HG02970 (cell line): ENCODE data around the gene SLC39A7.

Experiments used
- ATAC-seq: cut with Tn5 transposase; IDR thresholded peaks from one replicate; pipeline ENCODE4 v1.9.1; 2021; ENCODE audit warnings: mild to moderate bottlenecking, moderate library complexity, moderate number of reproducible peaks; ENCODE audit not compliant: unreplicated experiment, low FRiP score

SLC39A7 gene

GRCh38 chr6:33189164-33189563 is 11.5 kb upstream of the SLC39A7 start:
- no peak for ATAC-seq

GRCh38 chr6:33189625-33190448 is 10.8 kb upstream of the SLC39A7 start:
- ATAC-seq: no peak

- ATAC-seq: no peak
Observed at GRCh38 chr6:33190504-33191107, 10.1 kb upstream of the SLC39A7 start.

GRCh38 chr6:33191383-33192104 is 9.1 kb upstream of the SLC39A7 start:
- ATAC-seq: no peak

GRCh38 chr6:33192105-33192646 is 8.5 kb upstream of the SLC39A7 start, which contains the start of gene COL11A2:
Gene COL11A2 (minus strand): TSS chr6:33192467. CDS start chr6:33192240, 227 bp downstream.
- no peak for ATAC-seq

GRCh38 chr6:33192671-33193602 is 7.7 kb upstream of the SLC39A7 start:
- ATAC-seq: no peak

GRCh38 chr6:33193619-33194018 is 7.0 kb upstream of the SLC39A7 start:
- no peak for ATAC-seq

GRCh38 chr6:33194431-33194979 is 6.2 kb upstream of the SLC39A7 start:
- no peak for ATAC-seq

- ATAC-seq: no peak
Observed at GRCh38 chr6:33195304-33196165, 5.1 kb upstream of the SLC39A7 start.

GRCh38 chr6:33197431-33198048 is 3.1 kb upstream of the SLC39A7 start:
- ATAC-seq: no peak

- no peak for ATAC-seq
Observed at GRCh38 chr6:33198159-33198852, 2.4 kb upstream of the SLC39A7 start.

- no peak for ATAC-seq
Observed at GRCh38 chr6:33198853-33199436, 1.7 kb upstream of the SLC39A7 start.

- no peak for ATAC-seq
Observed at GRCh38 chr6:33199687-33200218, 914 bp upstream of the SLC39A7 start.

GRCh38 chr6:33201147-33201545 is 479 bp downstream of the SLC39A7 start:
- ATAC-seq: peak; percentile 1

GRCh38 chr6:33201935-33202334 is 1.3 kb downstream of the SLC39A7 start:
- ATAC-seq: no peak

GRCh38 chr6:33202799-33203198 is 2.1 kb downstream of the SLC39A7 start:
- ATAC-seq: no peak
